Muscle of arm (tissue), 14 donors: ENCODE measurements around the gene FAXDC2. TPM values are rescaled to one million over a fixed set of nuclear protein-coding genes. Genes with fewer than 3 reads are reported as not detected.
A peak's percentile ranks its signal among the peaks of the same experiment; 100 is the strongest.

Source experiments
- DNase-seq: peaks from one replicate; pipeline ENCODE4 v3.0.0-alpha.2; 2013
- long read RNA-seq, 11 donors: transcript quantifications; one replicate each; lab custom pipeline, GENCODE V29; 2026
- polyA plus RNA-seq, 12 donors: library from polyadenylated mRNA; unstranded; fragments of 120-200 nt; gene quantifications; one replicate each; pipeline ENCODE4 v1.2.1, GENCODE V29; 2013; ENCODE audit not compliant: insufficient read length in 12 of 12

The FAXDC2 gene
- polyA plus RNA-seq, result 10 to 100 TPM in 10 of 12 donors, 1 to 10 TPM in 1, not detected in 1; 5.2 to 24.3 (median 14.9) TPM
- long read RNA-seq, donor 1, partial matches to known transcripts, result 0 of 4 reads
- long read RNA-seq, donor 1, other reads (novel, unspliced or antisense), result 0 of 4 reads
- long read RNA-seq, donor 2, partial matches to known transcripts, result 12 of 15 reads
- long read RNA-seq, donor 2, other reads (novel, unspliced or antisense), result 0 of 15 reads
- long read RNA-seq, donor 3, partial matches to known transcripts, result 0 of 1 reads
- long read RNA-seq, donor 3, other reads (novel, unspliced or antisense), result 0 of 1 reads
- long read RNA-seq, donor 4, partial matches to known transcripts, result 0 of 1 reads
- long read RNA-seq, donor 4, other reads (novel, unspliced or antisense), result 0 of 1 reads
- long read RNA-seq, donor 5, partial matches to known transcripts, result 0 of 2 reads
- long read RNA-seq, donor 5, other reads (novel, unspliced or antisense), result 0 of 2 reads
- long read RNA-seq, donor 6, partial matches to known transcripts, result 10 of 10 reads
- long read RNA-seq, donor 6, other reads (novel, unspliced or antisense), result 0 of 10 reads
- long read RNA-seq, donor 7, partial matches to known transcripts, result 0 of 1 reads
- long read RNA-seq, donor 7, other reads (novel, unspliced or antisense), result 0 of 1 reads
- long read RNA-seq, donor 8, partial matches to known transcripts, result 8 of 12 reads
- long read RNA-seq, donor 8, other reads (novel, unspliced or antisense), result 0 of 12 reads
- long read RNA-seq, donor 9, result 0 reads
- long read RNA-seq, donor 10, partial matches to known transcripts, result 0 of 4 reads
- long read RNA-seq, donor 10, other reads (novel, unspliced or antisense), result 0 of 4 reads
- long read RNA-seq, donor 11, partial matches to known transcripts, result 47 of 47 reads
- long read RNA-seq, donor 11, other reads (novel, unspliced or antisense), result 0 of 47 reads

DNA sequence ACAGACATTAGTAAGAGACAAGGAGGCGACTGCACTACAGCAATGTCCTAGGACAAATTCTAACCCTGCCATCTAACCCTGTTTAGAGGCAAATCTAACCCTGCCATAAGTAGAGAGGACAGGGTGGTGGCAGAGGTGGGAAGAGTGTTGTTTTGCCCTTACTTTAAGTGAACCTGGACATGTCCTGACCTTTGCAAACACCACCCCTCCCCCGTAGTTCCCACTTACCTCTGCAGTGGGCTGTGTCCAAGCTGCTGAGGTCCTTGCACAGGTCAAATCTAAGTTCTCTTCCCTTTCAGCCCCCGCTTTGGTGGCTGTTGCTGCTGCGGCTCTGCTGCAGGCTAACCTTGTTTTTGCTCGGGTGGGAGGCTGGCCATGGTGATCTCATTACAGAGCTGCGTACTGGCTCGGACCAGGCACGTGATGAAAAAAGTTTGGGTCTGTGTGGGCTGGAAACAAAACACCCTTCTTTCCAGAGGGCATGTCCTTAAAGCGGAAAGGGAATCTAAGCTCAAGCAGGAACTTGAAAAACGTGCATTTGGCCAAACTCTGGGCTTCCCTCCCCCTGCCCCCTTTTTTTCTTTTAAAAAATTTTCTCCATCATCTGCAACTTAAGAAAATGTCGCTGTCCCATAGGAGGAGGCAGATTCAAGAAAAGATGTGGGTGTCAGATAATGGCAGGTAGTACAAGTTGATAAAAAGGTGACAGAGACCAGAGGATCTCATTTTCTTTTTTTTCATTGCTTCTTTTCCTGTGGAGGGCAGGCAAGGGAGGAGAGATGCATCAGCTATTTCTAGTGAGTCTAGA is at the start of gene FAXDC2:
FAXDC2 (minus strand) TSS at position 349 of the 808 bp plus-strand sequence. CDS start 12,425 bp downstream, outside the sequence.
- peak; percentile 92 for DNase-seq

DNA sequence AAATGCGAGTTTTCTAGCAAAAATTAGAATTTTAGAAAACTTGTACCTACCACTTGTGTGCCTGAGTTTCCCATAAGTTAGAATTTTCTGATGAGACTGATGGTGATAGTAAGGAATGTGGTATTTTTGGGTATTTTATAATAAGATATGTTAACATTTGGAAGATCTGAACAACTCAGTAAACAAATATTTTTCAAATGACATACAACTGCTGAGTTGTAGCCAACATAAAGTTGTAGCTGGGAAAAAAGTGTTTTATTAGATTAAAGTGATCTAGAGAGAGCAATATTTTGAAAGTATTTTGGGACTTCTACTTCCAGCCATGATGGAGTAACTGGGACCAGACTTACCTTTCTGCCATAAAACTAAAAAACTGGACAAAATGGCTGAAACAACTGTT is 49.7 kb upstream of the FAXDC2 start:
- no peak for DNase-seq

DNA sequence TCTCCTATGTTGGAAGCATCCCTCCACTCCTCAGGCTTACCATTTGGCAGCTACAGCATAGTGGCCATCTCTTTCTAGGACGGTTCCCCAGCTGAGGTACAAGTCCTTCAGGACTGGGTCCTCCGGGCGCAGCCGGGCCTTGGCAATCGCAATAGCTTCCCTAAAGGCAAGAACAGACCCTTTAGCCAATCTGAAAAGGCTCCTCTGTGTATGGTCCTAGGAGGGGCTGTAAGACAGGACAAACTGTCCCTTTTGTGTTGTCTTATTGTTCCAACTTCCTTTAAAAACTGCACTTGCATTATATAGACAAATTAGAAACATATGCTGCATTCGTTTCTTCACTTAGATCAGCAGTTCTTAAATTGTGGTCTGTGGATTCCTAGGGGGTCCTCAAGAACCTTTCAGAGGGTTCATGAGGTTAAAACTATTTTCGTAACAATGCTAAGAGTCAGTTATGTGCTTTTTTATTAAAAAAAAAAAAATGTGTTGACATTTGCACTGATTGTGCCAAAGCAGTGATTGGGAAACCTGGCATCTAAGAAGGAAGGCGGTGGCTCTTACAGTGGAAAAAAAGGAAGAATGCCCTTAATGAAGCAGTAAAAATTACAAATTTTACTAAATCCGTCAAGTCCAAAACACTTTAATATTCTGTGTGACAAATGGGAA is 48.9 kb upstream of the FAXDC2 start:
- peak; percentile 38 for DNase-seq

GRCh38 chr5:154898210-154898609 is 47.8 kb upstream of the FAXDC2 start:
- DNase-seq, result peak; percentile 23

GRCh38 chr5:154896562-154897165 is 46.3 kb upstream of the FAXDC2 start:
- DNase-seq, result no peak

- DNase-seq, result no peak
Observed at GRCh38 chr5:154895606-154896561, 45.5 kb upstream of the FAXDC2 start.

GRCh38 chr5:154893381-154893780 is 43.0 kb upstream of the FAXDC2 start:
- no peak for DNase-seq

GRCh38 chr5:154892369-154892771 is 42.0 kb upstream of the FAXDC2 start:
- no peak for DNase-seq

- no peak for DNase-seq
Observed at GRCh38 chr5:154885439-154885838, 35.0 kb upstream of the FAXDC2 start.

GRCh38 chr5:154884424-154884823 is 34.0 kb upstream of the FAXDC2 start:
- DNase-seq, result no peak

GRCh38 chr5:154881986-154882385 is 31.6 kb upstream of the FAXDC2 start:
- no peak for DNase-seq

DNA sequence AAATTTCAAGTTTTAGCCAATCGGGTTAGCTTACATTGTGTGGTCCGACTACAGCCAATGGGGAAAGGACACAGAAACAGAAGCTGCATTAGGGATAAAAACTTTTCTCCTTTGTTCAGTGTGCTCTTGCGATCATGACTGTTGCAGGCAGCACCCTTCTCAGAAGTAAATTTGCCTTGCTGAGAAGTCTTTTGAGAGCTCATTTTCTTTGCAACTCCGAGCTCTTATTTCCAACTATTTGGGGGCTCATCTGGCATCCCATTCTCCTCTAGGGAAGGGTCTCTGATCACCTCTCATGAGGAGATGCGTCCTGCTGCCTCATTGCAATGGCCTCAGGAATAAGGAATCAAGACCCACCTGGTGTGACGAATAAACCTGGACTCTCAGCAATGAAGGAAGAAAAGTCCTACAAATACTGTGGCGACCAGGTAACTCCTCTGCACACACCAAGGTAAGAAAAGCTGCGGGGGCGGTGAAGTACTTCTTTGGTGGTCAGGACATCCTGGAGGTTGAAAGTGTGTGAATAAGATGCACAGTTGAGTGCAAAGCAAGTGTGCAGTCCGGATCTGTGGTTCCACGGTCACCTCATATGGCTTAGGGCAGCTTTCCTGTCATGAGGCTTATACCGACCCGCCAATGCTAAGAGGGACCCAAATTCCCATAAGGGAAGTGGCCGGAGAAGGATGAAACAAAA is 28.4 kb upstream of the FAXDC2 start:
- DNase-seq, result no peak

DNA sequence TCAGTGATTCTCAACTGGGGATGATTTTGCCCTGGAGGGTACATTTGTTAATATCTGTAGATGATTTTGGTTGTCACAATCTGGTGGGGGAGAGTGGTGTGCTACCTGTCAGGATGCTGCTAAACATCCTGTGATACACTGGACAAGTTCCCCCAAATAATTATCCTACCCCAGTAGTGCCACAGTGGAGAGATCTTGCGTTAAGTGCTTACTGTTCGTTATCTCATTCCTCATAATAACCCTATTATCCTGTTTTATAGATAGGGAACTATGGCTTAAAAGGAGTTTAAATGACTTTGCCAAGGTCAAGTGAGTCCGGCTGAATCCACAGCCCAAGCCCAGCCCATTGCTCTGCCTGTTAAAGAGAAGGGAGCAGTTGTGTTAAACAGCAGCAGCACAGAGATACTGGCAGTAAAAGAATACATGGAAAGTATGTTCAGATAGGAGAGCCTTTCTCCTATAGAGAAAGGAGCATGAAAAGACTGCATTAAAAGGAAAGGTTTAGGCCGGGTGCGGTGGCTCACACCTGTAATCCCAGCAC is 23.5 kb upstream of the FAXDC2 start:
- DNase-seq, result no peak

GRCh38 chr5:154871734-154872133 is 21.3 kb upstream of the FAXDC2 start:
- no peak for DNase-seq

DNA sequence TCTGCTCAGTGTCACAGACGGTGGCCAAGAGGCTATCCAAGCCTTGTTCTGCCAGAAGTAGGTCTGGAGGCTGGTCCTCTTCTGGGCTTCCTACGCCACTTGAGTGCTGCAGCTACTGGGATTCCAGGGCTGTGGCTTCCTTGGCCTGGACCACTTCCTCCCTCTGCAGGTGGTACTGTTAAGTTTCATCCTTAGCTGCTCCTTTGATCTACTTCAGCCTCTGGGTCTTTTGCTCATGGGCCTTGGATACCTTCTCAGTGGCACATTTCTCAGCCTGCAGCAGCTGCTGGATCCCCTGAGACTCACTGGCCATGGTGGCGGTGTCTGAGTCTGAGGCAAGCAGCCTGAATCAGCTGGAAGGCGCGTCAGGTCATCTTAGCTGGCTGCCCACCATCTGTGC is 18.3 kb upstream of the FAXDC2 start:
- DNase-seq, result no peak

DNA sequence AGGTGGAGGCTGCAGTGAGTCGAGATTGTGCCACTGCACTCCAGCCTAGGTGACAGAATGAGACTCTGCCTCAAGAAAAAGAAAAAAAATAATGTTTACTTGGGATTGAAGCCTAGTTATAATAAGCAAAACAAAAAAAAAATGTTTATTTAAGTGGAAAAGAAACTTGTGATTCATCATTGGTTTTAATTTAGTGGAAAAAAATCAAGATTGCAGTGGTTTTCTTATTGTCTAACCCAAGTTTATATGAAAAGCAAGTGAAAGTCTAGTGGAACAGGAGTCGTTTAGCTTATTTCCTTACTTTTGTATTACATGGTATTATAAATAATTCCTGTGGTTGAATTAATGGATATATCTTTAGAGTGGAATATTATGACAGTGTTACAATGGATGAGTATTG is 16.4 kb upstream of the FAXDC2 start:
- DNase-seq, result no peak

- no peak for DNase-seq
Observed at GRCh38 chr5:154865466-154866184, 15.2 kb upstream of the FAXDC2 start.
